OCI-LY3 (cell line): ENCODE results near the gene NAPA.

Experiments
- H2AFZ ChIP-seq: fragments of 200-600, 300-600 bp; shearing (Covaris generic); 2 replicates; pipeline ENCODE4 v1.6.0; 2014; ENCODE audit warnings: antibody characterized with exemption, low read depth, low read length
- H3K27ac ChIP-seq: fragments of 200-600, 300-600 bp; sonication (generic); 2 replicates; pipeline ENCODE4 v1.5.1; 2014; ENCODE audit warnings: mild to moderate bottlenecking, low read length, moderate library complexity, mixed read lengths
- H3K27me3 ChIP-seq: fragments of 200-600, 300-600 bp; sonication (generic); 2 replicates; pipeline ENCODE4 v1.6.1; 2014; ENCODE audit warnings: low read depth, low read length, mixed read lengths
- H3K36me3 ChIP-seq: fragments of 200-600, 300-600 bp; sonication (generic); replicated peaks from 2 replicates; pipeline ENCODE3; 2014; ENCODE audit warnings: low read depth, low read length, mixed read lengths
- H3K4me1 ChIP-seq: fragments of 300-600, 200-600 bp; sonication (generic); 2 replicates; pipeline ENCODE4 v1.6.1; 2014; ENCODE audit warnings: low read length, mixed read lengths
- H3K4me2 ChIP-seq: fragments of 200-600, 300-600 bp; sonication (generic); 2 replicates; pipeline ENCODE4 v1.6.1; 2014; ENCODE audit warnings: low read length, mixed read lengths
- H3K4me3 ChIP-seq: fragments of 300-600, 200-600 bp; sonication (generic); 2 replicates; pipeline ENCODE4 v1.5.1; 2014; ENCODE audit warnings: antibody characterized with exemption, mild to moderate bottlenecking, low read length, moderate library complexity
- H3K79me2 ChIP-seq: fragments of 300-600, 200-600 bp; shearing (Covaris generic); 2 replicates; pipeline ENCODE4 v1.6.1; 2014; ENCODE audit warnings: mild to moderate bottlenecking, low read length, mixed read lengths
- H3K9ac ChIP-seq: fragments of 300-600, 200-600 bp; shearing (Covaris generic); 2 replicates; pipeline ENCODE4 v1.6.0; 2014; ENCODE audit warnings: mild to moderate bottlenecking, low read length, moderate library complexity
- H3K9me3 ChIP-seq: fragments of 200-600, 300-600 bp; shearing (Covaris generic); 2 replicates; pipeline ENCODE4 v1.6.1; 2014; ENCODE audit warnings: low read length, mixed read lengths; ENCODE audit not compliant: insufficient read depth
- H4K20me1 ChIP-seq: fragments of 200-600, 300-600 bp; sonication (generic); 2 replicates; pipeline ENCODE4 v1.6.1; 2016; ENCODE audit warnings: low read length, mixed read lengths; ENCODE audit not compliant: insufficient read depth
- CTCF ChIP-seq: fragments of 200-600, 300-600 bp; sonication (generic); IDR thresholded peaks from 2 replicates; pipeline ENCODE4 v1.5.1; 2014; ENCODE audit warnings: antibody characterized with exemption, low read length, low read depth
- EZH2phosphoT487 ChIP-seq: fragments of 200-600 bp; shearing (Covaris generic); IDR thresholded peaks from 2 replicates; pipeline ENCODE4 v1.6.1; 2018; ENCODE audit warnings: antibody characterized with exemption, mixed run types, low read depth

The NAPA gene

GRCh38 chr19:47450478-47450877 lies 64.4 kb downstream of the NAPA start:
- no peaks in the 10 kb centered on the region for H4K20me1 ChIP-seq
- peaks cover 49% of the 10 kb centered on the region for H3K27me3 ChIP-seq
- H2AFZ ChIP-seq: no peak overlapping the region
- H3K27ac ChIP-seq: no peak overlapping the region
- no peaks in the 10 kb centered on the region for H3K36me3 ChIP-seq
- no peak overlapping the region for H3K9ac ChIP-seq
- no peak overlapping the region for H3K4me2 ChIP-seq
- TF ChIP-seq EZH2phosphoT487 (no peak), CTCF (no peak)
- no peaks in the 10 kb centered on the region for H3K9me3 ChIP-seq
- no peak overlapping the region for H3K4me3 ChIP-seq
- H3K79me2 ChIP-seq: no peaks in the 10 kb centered on the region
- H3K4me1 ChIP-seq: no peaks in the 10 kb centered on the region

GRCh38 chr19:47448360-47448727 lies 66.5 kb downstream of the NAPA start:
- H3K9ac ChIP-seq: no peak overlapping the region
- no peak overlapping the region for H3K27ac ChIP-seq
- H3K4me1 ChIP-seq: no peaks in the 10 kb centered on the region
- TF ChIP-seq EZH2phosphoT487: no peak
- no peak for TF ChIP-seq CTCF
- H4K20me1 ChIP-seq: peaks cover 5% of the 10 kb centered on the region; the same call in 1 of the 2 replicates
- H2AFZ ChIP-seq: no peak overlapping the region
- no peaks in the 10 kb centered on the region for H3K9me3 ChIP-seq
- peaks cover 53% of the 10 kb centered on the region for H3K27me3 ChIP-seq
- H3K79me2 ChIP-seq: no peaks in the 10 kb centered on the region
- no peaks in the 10 kb centered on the region for H3K36me3 ChIP-seq
- H3K4me2 ChIP-seq: no peak overlapping the region
- H3K4me3 ChIP-seq: no peak overlapping the region

- H3K4me2 ChIP-seq: no peak overlapping the region
- TF ChIP-seq CTCF (no peak), EZH2phosphoT487 (no peak)
Observed at GRCh38 chr19:47447470-47448359, 67.1 kb downstream of the NAPA start.

GRCh38 chr19:47446534-47447469 lies 68.1 kb downstream of the NAPA start:
- TF ChIP-seq EZH2phosphoT487 (no peak), CTCF (no peak)
- Histone ChIP-seq H3K27me3 (peaks cover 59% of the 10 kb centered on the region), H3K4me2 (0 out of 2 replicates have a peak overlapping the region, but pooled peaks have one; percentile 55), H3K9ac (no peak overlapping the region), H3K4me3 (no peak overlapping the region), H3K36me3 (no peaks in the 10 kb centered on the region), H3K9me3 (no peaks in the 10 kb centered on the region), H3K27ac (no peak overlapping the region), H3K79me2 (no peaks in the 10 kb centered on the region), H2AFZ (no peak overlapping the region), H4K20me1 (peaks cover 5% of the 10 kb centered on the region; the same call in 1 of the 2 replicates), H3K4me1 (no peaks in the 10 kb centered on the region)

More at GRCh38 chr19:47447470-47448359, 67.1 kb downstream of the NAPA start:
- Histone ChIP-seq H3K9me3 (no peaks in the 10 kb centered on the region), H3K27me3 (peaks cover 59% of the 10 kb centered on the region), H3K36me3 (no peaks in the 10 kb centered on the region), H3K4me1 (no peaks in the 10 kb centered on the region), H2AFZ (no peak overlapping the region), H3K4me3 (no peak overlapping the region), H3K27ac (no peak overlapping the region), H4K20me1 (peaks cover 5% of the 10 kb centered on the region; the same call in 1 of the 2 replicates), H3K79me2 (no peaks in the 10 kb centered on the region), H3K9ac (no peak overlapping the region)
